Measurements from ENCODE around the gene MRPL38. TPM values are rescaled to one million over a fixed set of nuclear protein-coding genes. Genes with fewer than 3 reads are reported as not detected.
"Not testable (repeated sequence)": the region's sequence is repeated elsewhere in the genome, so short reads cannot be mapped to it uniquely, and the experiment has no call there.

MRPL38 gene
- total RNA-seq, 1 donor from 2014 or later: 77.8 TPM

DNA sequence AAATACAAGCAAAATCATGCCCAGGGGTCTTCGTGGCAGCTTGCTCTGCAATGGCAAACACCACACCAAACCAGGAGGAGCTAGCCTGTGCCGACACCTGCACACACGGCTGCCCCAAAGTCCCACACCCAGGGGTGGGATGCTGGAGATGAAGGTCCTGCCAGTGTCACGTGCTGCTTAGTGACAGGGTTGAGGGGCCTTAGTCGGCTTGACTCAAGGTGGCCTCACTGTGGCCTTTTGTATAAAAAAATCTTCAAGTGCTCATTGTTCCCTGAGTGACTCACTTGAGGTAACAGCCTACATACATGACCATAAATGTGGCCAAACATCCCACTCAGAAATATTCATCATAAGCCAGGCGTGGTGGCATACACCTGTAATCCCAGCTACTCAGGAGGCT lies 15.2 kb downstream of the MRPL38 start:
- peaks cover 4% of the 10 kb centered on the region for H3K27me3 Mint-ChIP-seq (ENCODE audit: low read depth)

GRCh38 chr17:75888484-75888883 lies 16.2 kb downstream of the MRPL38 start:
- DNase-seq (ENCODE audit: low spot score in 2 of 2, unreplicated experiment in 2 of 2): no peak
- H3K4me3 Mint-ChIP-seq: no peak overlapping the region
- TF ChIP-seq, protein P1, sequence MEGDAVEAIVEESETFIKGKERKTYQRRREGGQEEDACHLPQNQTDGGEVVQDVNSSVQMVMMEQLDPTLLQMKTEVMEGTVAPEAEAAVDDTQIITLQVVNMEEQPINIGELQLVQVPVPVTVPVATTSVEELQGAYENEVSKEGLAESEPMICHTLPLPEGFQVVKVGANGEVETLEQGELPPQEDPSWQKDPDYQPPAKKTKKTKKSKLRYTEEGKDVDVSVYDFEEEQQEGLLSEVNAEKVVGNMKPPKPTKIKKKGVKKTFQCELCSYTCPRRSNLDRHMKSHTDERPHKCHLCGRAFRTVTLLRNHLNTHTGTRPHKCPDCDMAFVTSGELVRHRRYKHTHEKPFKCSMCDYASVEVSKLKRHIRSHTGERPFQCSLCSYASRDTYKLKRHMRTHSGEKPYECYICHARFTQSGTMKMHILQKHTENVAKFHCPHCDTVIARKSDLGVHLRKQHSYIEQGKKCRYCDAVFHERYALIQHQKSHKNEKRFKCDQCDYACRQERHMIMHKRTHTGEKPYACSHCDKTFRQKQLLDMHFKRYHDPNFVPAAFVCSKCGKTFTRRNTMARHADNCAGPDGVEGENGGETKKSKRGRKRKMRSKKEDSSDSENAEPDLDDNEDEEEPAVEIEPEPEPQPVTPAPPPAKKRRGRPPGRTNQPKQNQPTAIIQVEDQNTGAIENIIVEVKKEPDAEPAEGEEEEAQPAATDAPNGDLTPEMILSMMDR (IDR thresholded peaks at IDR 0.05; ENCODE audit: unreplicated experiment): no peak
- H3K36me3 Mint-ChIP-seq: peaks cover 6% of the 10 kb centered on the region
- no peak overlapping the region for H3K27ac Mint-ChIP-seq
- no peaks in the 10 kb centered on the region for H3K4me1 Mint-ChIP-seq
- H3K27me3 Mint-ChIP-seq (ENCODE audit: low read depth): peaks cover 4% of the 10 kb centered on the region
- no peaks in the 10 kb centered on the region for H3K9me3 Mint-ChIP-seq

More for the DNA sequence above, 15.2 kb downstream of the MRPL38 start:
- Mint-ChIP-seq H3K4me1 (peaks cover 7% of the 10 kb centered on the region), H3K9me3 (no peaks in the 10 kb centered on the region), H3K27ac (no peak overlapping the region), H3K36me3 (peaks cover 6% of the 10 kb centered on the region), H3K4me3 (no peak overlapping the region)
- TF ChIP-seq, protein P1 (IDR thresholded peaks at IDR 0.05; ENCODE audit: unreplicated experiment): no peak
- no peak for DNase-seq (ENCODE audit: low spot score in 2 of 2, unreplicated experiment in 2 of 2)

DNA sequence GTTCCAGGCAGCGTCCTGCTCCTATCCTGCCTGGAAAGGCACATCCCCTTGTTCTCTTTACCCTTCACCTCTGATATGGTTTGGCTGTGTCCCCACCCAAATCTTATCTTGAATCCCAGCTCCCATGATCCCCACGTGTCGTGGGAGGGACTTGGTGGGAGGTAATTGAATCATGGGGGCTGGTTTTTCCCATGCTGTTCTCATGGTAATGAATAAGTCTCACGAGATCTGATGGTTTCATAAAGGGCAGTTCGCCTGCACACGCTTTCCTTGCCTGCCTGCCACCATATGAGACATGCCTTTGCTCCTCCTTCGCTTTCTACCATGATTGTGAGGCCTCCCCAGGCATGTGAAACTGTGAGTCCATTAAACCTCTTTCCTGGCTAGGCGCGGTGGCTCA lies 18.8 kb downstream of the MRPL38 start:
- not testable (repeated sequence) for H3K27ac Mint-ChIP-seq; H3K4me1 Mint-ChIP-seq; H3K36me3 Mint-ChIP-seq; DNase-seq (ENCODE audit: low spot score in 2 of 2, unreplicated experiment in 2 of 2); H3K4me3 Mint-ChIP-seq; H3K9me3 Mint-ChIP-seq
- H3K27me3 Mint-ChIP-seq (ENCODE audit: low read depth): peaks cover 23% of the 10 kb centered on the region

DNA sequence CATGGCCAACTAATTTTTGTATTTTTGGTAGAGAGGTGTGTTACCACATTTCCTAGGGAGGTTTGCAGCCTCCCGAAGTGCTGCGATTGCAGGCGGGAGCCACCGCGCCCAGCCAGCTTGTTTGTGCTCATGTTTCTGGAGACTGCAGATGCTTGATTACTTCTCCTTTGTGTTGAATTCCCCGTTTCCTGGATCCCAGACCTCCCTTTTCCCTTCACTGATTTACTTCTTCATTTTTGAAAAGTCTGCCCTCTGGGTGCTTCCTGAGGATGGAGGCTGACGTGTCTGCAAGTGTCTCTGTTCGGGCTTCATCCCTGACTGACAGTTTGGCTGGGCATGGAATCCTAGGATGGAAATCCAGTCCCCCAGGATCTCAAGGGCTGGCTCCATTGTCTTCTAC lies 19.3 kb downstream of the MRPL38 start:
- TF ChIP-seq, protein P1 (IDR thresholded peaks at IDR 0.05; ENCODE audit: unreplicated experiment): no peak
- H3K36me3 Mint-ChIP-seq: peaks cover 3% of the 10 kb centered on the region
- no peak overlapping the region for H3K27ac Mint-ChIP-seq

DNA sequence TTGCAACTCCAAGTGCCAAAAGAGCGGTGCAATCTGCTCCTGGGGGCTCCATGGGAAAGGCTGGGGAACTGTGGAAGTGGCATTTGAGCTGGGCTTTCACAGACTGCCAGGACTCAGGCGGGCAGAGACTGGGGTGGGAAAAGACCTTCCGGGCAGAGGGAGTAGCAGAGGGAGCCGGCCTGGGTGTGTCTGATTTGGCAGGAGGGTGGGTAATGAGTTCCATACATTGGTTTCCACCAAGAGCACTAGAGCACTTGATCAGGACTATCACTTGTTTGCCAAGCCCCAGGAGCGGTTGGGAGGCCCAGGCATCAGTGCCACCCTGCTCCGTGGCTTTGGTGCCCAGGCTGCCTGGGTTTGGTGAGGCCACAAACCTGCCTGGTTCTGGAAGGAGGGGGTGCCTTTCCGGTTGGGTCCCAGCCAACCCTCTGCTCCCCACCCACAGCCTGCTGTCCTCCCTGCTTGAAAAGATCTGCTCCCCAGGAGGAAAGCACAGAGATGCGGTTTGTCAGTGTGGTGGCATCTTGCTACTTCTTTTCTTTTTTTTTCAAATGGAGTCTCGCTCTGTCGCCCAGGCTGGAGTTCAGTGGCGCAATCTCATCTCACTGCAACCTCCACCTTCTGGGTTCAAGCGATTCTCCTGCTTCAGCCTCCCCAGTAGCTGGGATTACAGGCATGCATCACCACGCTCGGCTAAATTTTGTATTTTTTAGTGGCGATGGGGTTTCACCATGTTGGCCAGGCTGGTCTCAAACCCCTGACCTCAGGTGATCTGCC lies 22.8 kb downstream of the MRPL38 start:
- H3K4me3 Mint-ChIP-seq: no peak overlapping the region
- H3K4me1 Mint-ChIP-seq: peaks cover 12% of the 10 kb centered on the region
- no peaks in the 10 kb centered on the region for H3K36me3 Mint-ChIP-seq
- TF ChIP-seq, protein P1 (IDR thresholded peaks at IDR 0.05; ENCODE audit: unreplicated experiment): no peak
- peaks cover 55% of the 10 kb centered on the region for H3K27me3 Mint-ChIP-seq (ENCODE audit: low read depth)
- DNase-seq (ENCODE audit: low spot score in 2 of 2, unreplicated experiment in 2 of 2): no peak
- H3K9me3 Mint-ChIP-seq: no peaks in the 10 kb centered on the region
- no peak overlapping the region for H3K27ac Mint-ChIP-seq

More for the DNA sequence above, 19.3 kb downstream of the MRPL38 start:
- Mint-ChIP-seq H3K9me3 (no peaks in the 10 kb centered on the region), H3K4me1 (no peaks in the 10 kb centered on the region), H3K4me3 (no peak overlapping the region), H3K27me3 (ENCODE audit: low read depth) (peaks cover 27% of the 10 kb centered on the region)
- DNase-seq (ENCODE audit: low spot score in 2 of 2, unreplicated experiment in 2 of 2): no peak

DNA sequence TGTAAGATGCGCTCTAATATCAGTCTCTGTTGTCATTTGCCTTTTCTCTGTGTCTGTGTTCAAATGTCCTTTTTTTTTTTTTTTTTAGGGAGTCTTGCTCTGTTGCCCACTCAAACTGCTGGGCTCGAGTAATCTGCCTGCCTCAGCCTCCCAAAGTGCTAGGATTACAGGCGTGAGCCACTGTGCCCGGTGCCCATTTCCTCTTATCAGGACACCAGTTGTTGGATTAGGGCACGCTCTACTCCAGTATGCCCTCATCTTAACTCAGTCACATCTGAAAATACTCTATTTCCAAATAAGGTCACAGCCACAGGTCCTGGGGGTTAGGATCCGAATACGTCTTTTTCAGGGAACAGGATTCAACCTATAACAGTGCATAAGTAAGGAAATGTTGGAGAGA lies 24.4 kb downstream of the MRPL38 start:
- Mint-ChIP-seq H3K4me1 (peaks cover 16% of the 10 kb centered on the region), H3K27me3 (ENCODE audit: low read depth) (peaks cover 66% of the 10 kb centered on the region), H3K9me3 (no peaks in the 10 kb centered on the region), H3K4me3 (peak overlapping the region; percentile 4), H3K27ac (no peak overlapping the region), H3K36me3 (no peaks in the 10 kb centered on the region)
- TF ChIP-seq, protein P1 (IDR thresholded peaks at IDR 0.05; ENCODE audit: unreplicated experiment): no peak
- DNase-seq (ENCODE audit: low spot score in 2 of 2, unreplicated experiment in 2 of 2): no peak

Measured in mesothelial cell of epicardium (in vitro differentiated cells).